A673 (cell line): ENCODE results near the gene PNKD. TPM values are rescaled to one million over a fixed set of nuclear protein-coding genes. Genes with fewer than 3 reads are reported as not detected.

ENCODE experiments used
- BruUV-seq: library from RNA; stranded (reverse); fragments of 400-500 nt; replicated peaks from 2 replicates; lab custom pipeline; 2021; lab: Mats Ljungman, UMichigan
- CTCF ChIA-PET: fragments of 300-600 bp; sonication (Branson Sonifier 250); formaldehyde crosslinking; loops from one replicate; lab custom pipeline; 2022; ENCODE audit warnings: antibody characterized with exemption; lab: Charles Lee
- POLR2A ChIA-PET: fragments of 300-600 bp; sonication (Branson Sonifier 250); formaldehyde crosslinking; loops from one replicate; lab custom pipeline; 2022; ENCODE audit warnings: antibody characterized with exemption; ENCODE audit not compliant: low non-redundant PET; lab: Charles Lee
- DNase-seq: peaks from one replicate; pipeline ENCODE4 v3.0.0-alpha.2; 2015; ENCODE audit warnings: low spot score
- H3K27ac ChIP-seq: fragments of 200-600 bp; sonication (generic); 2 replicates; pipeline ENCODE4 v1.5.1; 2016; ENCODE audit warnings: mixed run types, low read depth, mild to moderate bottlenecking, mixed read lengths, antibody characterized with exemption, low read length; ENCODE audit not compliant: poor library complexity, severe bottlenecking
- H3K27me3 ChIP-seq: fragments of 200-600 bp; sonication (generic); replicated peaks from 2 replicates; pipeline ENCODE4 v1.6.1; 2017; ENCODE audit warnings: mixed run types, low read depth, mild to moderate bottlenecking, mixed read lengths, antibody characterized with exemption, low read length; ENCODE audit not compliant: insufficient read depth, poor library complexity
- H3K36me3 ChIP-seq: fragments of 200-600 bp; sonication (generic); 2 replicates; pipeline ENCODE4 v1.6.1; 2016; ENCODE audit warnings: mixed run types, mild to moderate bottlenecking, mixed read lengths, antibody characterized with exemption, low read length; ENCODE audit not compliant: insufficient read depth, poor library complexity, severe bottlenecking
- H3K4me1 ChIP-seq: fragments of 200-600 bp; sonication (generic); 2 replicates; pipeline ENCODE4 v1.6.1; 2017; ENCODE audit warnings: mixed run types, mild to moderate bottlenecking, mixed read lengths, antibody characterized with exemption, low read length; ENCODE audit not compliant: insufficient read depth, poor library complexity, severe bottlenecking
- H3K4me3 ChIP-seq: fragments of 200-600 bp; sonication (generic); 2 replicates; pipeline ENCODE4 v1.5.1; 2016; ENCODE audit warnings: low read depth, mixed run types, mild to moderate bottlenecking, mixed read lengths, low read length; ENCODE audit not compliant: poor library complexity, severe bottlenecking
- H3K9me3 ChIP-seq: fragments of 200-600 bp; sonication (generic); 2 replicates; pipeline ENCODE4 v1.6.1; 2016; ENCODE audit warnings: mixed run types, low read depth, mild to moderate bottlenecking, mixed read lengths, antibody characterized with exemption, low read length; ENCODE audit not compliant: poor library complexity, severe bottlenecking
- EZH2 ChIP-seq: fragments of 200-600 bp; sonication (generic); IDR thresholded peaks from 2 replicates; pipeline ENCODE4 v1.6.1; 2017; ENCODE audit warnings: borderline replicate concordance, low read depth, mild to moderate bottlenecking, mixed read lengths, antibody characterized with exemption, low read length; ENCODE audit not compliant: poor library complexity, severe bottlenecking
- intact Hi-C: fragments of 100-400 bp; cut with micrococcal nuclease; formaldehyde crosslinking; loops from one replicate; pipeline ENCODE4 v1.10.0; 2022; ENCODE audit not compliant: unreplicated experiment
- total RNA-seq: library from RNA; stranded (reverse); gene quantifications from 2 replicates; pipeline ENCODE4 v1.2.3, GENCODE V29; 2021
- TF ChIP-seq, protein P1 (sequence below): fragments of 300-800, 200-600 bp; sonication (generic); conservative IDR thresholded peaks from 2 replicates; pipeline ENCODE4 v1.5.1; 2017; ENCODE audit warnings: low read depth, mild to moderate bottlenecking, antibody characterized with exemption, low read length, moderate library complexity, mixed read lengths

Gene PNKD
- total RNA-seq, 1 experiment from 2014 or later: 36.7 TPM

DNA sequence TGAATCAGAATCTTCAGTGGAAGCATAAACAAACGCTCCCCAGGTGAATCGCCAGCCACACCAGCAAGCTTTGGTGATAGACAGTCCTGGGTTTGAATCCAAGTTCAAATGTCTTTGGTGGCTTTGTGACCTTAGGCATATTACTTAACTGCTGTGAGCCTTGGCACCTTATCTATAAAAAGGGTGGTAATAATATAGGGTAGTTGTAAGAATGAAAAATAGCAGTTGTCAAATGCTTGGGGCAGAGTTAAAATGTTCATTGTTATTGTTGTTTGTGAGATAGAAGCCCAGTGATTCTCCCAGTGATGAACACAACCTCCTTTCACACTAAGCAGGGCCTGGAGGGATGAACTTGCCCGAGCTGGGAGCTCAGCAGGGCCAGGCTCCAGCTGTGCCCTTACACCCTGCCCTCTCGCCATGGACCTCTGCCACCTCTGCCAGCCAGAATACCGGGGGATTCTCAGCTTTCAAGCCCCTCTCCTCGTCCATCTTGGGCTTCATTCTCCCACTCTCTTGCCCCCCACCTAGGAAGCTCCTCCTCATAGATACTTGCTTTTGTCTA lies 28.1 kb downstream of the PNKD start:
- no peaks in the 10 kb centered on the region for H3K36me3 ChIP-seq
- ChIA-PET POLR2A (no interaction called here), CTCF (no interaction called here)
- no peaks in the 10 kb centered on the region for H3K27me3 ChIP-seq
- H3K9me3 ChIP-seq: no peaks in the 10 kb centered on the region
- H3K4me3 ChIP-seq: no peak overlapping the region
- intact Hi-C loops: no loop called here
- no peak for DNase-seq
- no peak overlapping the region for H3K27ac ChIP-seq
- TF ChIP-seq, protein P1, sequence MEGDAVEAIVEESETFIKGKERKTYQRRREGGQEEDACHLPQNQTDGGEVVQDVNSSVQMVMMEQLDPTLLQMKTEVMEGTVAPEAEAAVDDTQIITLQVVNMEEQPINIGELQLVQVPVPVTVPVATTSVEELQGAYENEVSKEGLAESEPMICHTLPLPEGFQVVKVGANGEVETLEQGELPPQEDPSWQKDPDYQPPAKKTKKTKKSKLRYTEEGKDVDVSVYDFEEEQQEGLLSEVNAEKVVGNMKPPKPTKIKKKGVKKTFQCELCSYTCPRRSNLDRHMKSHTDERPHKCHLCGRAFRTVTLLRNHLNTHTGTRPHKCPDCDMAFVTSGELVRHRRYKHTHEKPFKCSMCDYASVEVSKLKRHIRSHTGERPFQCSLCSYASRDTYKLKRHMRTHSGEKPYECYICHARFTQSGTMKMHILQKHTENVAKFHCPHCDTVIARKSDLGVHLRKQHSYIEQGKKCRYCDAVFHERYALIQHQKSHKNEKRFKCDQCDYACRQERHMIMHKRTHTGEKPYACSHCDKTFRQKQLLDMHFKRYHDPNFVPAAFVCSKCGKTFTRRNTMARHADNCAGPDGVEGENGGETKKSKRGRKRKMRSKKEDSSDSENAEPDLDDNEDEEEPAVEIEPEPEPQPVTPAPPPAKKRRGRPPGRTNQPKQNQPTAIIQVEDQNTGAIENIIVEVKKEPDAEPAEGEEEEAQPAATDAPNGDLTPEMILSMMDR: no peak
- no peak for TF ChIP-seq EZH2
- no TSS peak for BruUV-seq
- peaks cover 8% of the 10 kb centered on the region for H3K4me1 ChIP-seq

DNA sequence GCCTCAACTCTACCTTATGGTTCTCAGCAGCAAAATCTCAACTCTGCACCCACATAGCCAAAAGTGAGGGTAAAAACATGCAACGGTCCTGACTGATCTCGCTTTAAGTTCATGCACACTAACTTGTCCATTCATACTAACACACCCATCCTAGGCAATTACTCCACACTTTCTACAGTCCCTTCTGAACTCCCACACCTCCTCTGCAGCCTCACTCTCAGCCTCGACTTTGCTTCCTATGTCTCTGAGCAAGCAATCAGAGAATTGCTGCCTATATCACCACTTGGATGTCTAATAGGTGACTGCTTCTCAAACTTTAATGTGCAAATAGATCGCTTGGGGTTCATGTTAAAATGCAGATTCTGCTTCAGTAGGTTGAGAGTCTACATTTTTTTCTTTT lies 29.8 kb downstream of the PNKD start:
- no TSS peak for BruUV-seq
- Histone ChIP-seq H3K36me3 (no peaks in the 10 kb centered on the region), H3K27me3 (no peaks in the 10 kb centered on the region), H3K9me3 (no peaks in the 10 kb centered on the region), H3K4me1 (no peaks in the 10 kb centered on the region), H3K27ac (no peak overlapping the region), H3K4me3 (no peak overlapping the region)
- POLR2A ChIA-PET: no interaction called here
- intact Hi-C loops: loop anchor here (2.0 to 5.0 kb wide), 3 partner anchors 97 to 392 kb away; no protein-coding TSS in a partner anchor
- TF ChIP-seq EZH2: no peak
- TF ChIP-seq, protein P1: no peak
- DNase-seq: no peak
- CTCF ChIA-PET: no interaction called here

DNA sequence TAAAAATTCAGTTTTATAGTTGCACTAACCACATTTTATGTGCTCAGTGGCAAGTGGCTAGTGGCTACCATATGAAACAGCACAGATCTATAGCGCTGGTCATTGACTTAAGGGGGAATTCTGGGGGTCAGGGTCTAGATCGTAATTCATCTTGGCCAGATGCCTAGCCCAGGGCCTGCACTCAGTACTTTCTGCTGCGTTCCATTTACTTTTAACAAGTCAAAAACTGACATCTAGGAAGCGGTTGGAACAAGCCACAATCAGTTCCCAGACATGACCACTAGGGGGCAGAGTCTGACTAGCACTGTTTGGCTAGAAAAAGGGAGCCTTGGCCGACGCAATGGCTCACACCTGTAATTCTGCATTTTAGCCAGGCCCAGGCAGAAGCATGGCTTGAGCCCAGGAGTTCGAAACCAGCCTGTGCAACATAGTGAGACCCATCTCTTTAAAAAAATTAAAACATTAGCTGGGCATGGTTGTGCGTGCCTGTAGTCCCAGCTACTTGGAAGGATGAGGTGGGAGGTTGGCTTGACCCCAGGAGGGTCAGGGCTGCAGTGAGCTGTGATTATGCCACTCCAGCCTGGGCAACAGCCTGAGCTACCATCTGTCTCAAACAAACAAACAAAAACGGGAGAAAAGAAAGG lies 31.0 kb downstream of the PNKD start:
- no TSS peak for BruUV-seq
- TF ChIP-seq EZH2: no peak
- TF ChIP-seq, protein P1: peak; percentile 90
- peak; percentile 87 for DNase-seq
- ChIA-PET POLR2A (no interaction called here), CTCF (interaction anchor here (0.9 to 1.5 kb wide), 2 partner anchors 95 to 112 kb away, joined by 4 to 5 read pairs; no protein-coding TSS in a partner anchor)
- H3K36me3 ChIP-seq: no peaks in the 10 kb centered on the region
- H3K4me3 ChIP-seq: no peak overlapping the region
- H3K27me3 ChIP-seq: no peaks in the 10 kb centered on the region
- intact Hi-C loops: loop anchor here (1.0 to 5.0 kb wide), 4 partner anchors 55 to 391 kb away; partner anchors contain the start of gene CATIP
- H3K9me3 ChIP-seq: no peaks in the 10 kb centered on the region
- H3K27ac ChIP-seq: no peak overlapping the region
- no peaks in the 10 kb centered on the region for H3K4me1 ChIP-seq
